Activated CD4-positive, alpha-beta T cell treated with anti-CD3 and anti-CD28 coated beads, Interleukin-2, amount 50 U/mL, for 24 hours (primary cell): ENCODE data around the gene MAP3K20.
"Not testable (repeated sequence)": the region's sequence is repeated elsewhere in the genome, so short reads cannot be mapped to it uniquely, and the experiment has no call there.

Source experiments
- DNase-seq, 2 donors: peaks; one replicate each; pipeline ENCODE4 v3.0.0-alpha.2; 2020; ENCODE audit warnings: low read depth in 1 of 2, low spot score in 1 of 2

MAP3K20 gene

GRCh38 chr2:173264151-173264550 is 188.5 kb downstream of the MAP3K20 start:
- no peak for DNase-seq

DNA sequence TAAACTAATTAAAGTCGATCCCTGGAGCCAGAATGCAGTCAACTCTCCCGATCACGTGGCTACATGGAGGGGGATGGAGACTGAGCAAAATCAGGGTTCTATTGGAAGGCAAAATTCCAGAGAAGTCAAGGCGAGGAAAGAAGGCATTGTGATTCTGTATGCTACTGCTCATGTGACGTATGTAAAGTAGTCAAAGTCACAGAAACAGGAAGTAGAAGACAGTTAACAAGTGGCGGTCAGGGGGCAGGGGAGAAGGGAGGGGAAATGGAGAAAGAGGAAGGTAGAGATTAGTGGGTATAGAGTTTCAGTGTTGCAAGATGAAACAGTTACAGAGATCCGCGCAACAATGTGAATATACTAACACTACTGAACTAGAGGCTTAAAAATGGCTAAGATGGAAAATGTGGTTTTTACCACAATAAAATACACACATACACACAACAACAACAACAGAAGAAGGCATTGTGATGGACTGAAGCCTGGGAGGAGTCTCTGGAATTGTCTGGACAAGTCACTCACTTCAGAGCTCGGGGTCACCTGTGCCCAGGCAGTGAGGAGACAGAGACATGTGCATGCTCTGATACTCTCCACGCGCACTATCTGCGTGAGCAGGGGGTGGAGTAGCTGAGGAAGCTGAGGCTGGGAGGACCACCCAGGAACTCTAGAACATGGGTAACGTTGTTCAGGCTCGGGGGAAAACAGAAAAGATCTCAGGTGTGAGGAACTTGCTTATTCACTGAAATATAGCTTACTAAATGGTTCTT is 189.1 kb downstream of the MAP3K20 start:
- no peak for DNase-seq

DNA sequence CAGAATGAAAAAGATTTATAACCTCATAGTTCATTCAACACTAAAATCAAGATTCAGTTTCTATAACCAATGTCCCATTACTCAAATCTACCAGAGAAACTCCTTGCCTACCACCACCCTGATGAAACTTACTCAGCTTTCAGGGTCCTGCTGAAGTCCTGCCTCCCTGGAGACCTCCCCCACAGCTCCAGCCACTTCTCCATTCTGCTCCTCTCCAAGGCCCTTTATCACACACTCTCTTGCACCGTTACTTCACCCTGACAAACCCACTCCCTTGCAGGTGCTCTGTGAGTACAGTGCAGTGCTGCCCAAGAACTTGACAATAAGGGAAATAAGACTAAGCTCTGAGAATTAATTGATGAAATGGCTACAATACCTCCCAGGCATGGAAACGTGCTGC is 195.5 kb downstream of the MAP3K20 start:
- DNase-seq, result no peak

DNA sequence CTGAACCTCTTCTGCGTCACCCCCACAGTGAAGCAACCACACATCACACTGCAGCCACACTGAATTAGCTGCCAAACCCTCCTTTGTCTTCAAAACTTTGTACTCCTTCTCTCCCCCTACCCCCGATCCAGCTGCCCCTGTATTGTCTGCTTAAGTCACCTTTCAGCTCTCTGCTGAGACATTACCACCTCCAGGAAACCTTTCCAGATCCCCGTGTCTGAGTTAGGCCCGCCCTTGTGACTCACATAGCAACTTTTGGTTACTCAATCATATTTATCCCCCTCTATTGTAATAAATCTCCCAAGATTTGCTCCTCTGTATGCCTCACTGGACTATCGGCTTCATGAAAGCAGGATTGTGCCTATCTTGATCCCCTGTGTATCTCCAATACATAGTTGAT is 196.2 kb downstream of the MAP3K20 start:
- no peak for DNase-seq

DNA sequence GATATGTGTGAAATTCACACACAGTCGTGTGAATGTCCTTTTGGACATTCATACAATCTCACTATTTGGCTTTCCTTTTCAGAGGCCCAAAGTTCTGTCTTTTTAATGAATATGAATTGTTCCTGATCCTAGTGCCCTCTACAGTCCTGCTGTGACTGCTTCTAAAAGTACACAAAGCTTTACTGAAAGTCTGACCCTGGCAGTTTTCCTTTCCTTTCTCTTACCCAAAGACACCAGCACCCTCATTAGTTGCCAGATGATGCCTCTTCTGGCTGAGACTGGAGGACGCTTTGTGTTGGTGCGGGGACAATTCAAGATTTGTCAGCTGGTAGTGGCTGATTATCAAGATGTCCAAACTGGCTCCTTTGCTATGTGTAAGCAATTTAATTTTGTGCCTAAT is 197.2 kb downstream of the MAP3K20 start:
- DNase-seq, result no peak

DNA sequence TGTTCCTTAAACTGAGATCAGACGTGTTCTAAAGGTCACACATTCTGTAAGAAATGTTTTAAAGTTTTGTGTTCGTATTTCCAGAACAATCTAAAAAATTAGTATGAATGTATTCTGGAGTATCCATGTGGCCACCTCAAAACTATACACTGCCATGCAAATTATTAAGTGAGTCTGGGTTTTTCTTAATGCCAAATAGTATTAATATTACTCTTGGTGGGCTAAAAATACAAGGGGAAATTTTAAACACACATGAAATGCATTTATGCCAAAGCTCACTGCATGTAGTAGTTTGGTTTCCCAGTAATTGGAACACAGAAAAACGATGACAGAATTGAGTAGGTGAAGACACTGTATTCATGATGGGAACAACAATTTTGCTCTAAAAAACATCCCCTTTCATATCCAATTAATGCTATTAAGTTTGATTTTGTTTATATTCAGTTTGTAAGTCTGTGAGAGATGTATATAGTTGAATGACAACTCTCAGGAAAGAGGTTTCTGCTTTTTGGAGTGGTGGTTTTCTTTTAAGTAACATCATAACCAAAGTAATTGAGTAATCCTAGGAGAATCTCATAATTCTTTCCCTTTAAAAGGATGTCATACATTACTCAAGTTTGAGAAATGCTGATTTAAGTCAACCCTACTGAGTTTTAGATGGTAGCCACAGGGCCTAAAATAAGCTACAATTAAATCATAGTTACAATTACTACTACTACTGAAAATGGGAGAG is 203.3 kb downstream of the MAP3K20 start:
- DNase-seq, result no peak

DNA sequence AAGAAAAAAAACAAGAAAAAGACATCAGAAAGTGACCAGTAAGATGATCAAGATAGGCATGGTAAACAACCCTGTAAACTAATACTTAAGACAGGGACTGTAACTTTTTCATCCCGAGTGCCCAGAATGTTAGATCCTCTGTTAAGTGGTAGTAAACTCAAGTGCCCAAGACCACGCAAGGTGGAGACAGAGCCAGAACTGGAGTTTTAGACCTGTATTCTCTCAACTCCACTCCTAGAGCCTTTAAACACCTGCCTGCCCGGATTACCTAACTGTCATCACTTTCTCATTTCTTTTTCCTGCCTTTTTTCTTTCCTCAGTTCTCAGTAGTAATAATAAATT is 203.9 kb downstream of the MAP3K20 start:
- DNase-seq, result no peak

DNA sequence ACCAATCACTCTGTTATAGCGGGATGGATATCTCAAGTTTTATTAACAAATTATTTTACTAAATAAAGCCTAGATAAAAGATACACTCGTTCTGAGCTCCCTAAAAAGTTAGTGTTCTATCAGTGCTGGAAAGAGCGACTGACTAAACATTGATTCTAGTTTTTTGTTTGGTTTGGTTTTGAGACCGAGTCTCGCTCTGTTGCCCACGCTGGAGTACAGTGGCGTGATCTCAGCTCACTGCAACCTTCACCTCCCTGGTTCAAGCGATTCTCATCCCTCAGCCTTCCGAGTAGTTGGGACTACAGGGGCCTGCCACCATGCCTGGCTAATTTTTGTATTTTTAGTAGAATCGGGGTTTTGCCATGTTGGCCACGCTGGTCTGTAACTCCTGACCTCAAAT is 205.2 kb downstream of the MAP3K20 start:
- DNase-seq, result no peak

DNA sequence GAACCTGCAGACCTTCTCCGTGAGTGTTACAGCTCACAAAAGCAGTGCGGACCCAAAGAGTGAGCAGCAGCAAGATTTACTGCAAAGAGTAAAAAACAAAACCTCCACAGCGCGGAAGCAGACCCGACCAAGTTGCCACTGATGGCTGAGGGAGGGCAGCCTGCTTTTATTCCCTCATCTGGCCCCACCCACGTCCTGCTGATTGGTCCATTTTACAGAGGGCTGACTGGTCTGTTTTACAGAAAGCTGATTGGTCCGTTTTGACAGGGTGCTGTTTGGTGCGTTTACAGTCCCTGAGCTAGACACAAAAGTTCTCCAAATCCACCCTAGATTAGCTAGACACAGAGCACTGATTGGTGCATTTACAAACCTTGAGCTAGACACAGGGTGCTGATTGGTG is 206.3 kb downstream of the MAP3K20 start:
- not testable (repeated sequence) for DNase-seq

- no peak for DNase-seq
Observed at GRCh38 chr2:173282795-173283545, 207.3 kb downstream of the MAP3K20 start.

GRCh38 chr2:173286153-173286809 is 210.6 kb downstream of the MAP3K20 start:
- DNase-seq, result no peak

- DNase-seq, result no peak
Observed at GRCh38 chr2:173287594-173287993, 211.9 kb downstream of the MAP3K20 start.

DNA sequence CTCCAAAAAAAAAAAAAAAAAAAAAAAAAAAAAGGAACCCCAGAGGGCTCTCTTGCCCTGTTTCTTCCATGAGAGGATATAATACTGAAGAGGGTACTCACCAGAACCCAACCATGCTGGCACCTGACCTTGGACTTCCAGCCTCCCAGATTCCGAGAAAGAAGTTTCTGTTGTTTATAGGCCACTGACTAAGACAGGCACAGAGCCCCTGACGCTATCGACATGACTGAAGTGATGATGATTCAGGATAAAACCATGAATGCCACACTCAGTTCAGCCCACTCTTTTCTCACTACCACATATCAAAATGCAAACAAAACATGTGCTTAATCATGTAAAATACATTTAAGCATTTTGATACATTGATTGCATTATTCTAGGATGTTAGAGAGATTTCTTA is 212.9 kb downstream of the MAP3K20 start:
- DNase-seq, result no peak

GRCh38 chr2:173290046-173290445 is 214.4 kb downstream of the MAP3K20 start:
- no peak for DNase-seq

- no peak for DNase-seq
Observed at GRCh38 chr2:173290518-173290917, 214.9 kb downstream of the MAP3K20 start.

DNA sequence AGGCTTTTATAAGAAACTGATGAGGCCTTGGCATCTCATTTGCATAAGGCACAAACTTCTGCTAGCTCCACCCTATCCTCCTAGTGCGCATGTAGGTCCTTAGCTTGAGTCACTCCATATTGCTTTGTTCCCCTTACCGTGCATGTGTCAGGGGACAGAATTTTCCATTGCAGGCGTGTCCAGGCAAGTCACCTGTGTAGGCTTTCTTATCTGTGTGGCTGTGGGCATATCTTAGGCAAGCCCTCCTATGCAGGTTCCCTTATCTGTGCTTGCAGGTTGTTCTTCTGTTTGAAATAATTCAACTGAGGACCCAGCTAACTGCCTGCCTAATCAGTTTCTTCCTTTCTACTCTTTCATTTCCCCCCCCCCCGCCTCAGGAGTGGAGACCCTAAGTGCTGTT is 215.8 kb downstream of the MAP3K20 start:
- DNase-seq, result no peak

- no peak for DNase-seq
Observed at GRCh38 chr2:173296235-173296634, 220.6 kb downstream of the MAP3K20 start.

DNA sequence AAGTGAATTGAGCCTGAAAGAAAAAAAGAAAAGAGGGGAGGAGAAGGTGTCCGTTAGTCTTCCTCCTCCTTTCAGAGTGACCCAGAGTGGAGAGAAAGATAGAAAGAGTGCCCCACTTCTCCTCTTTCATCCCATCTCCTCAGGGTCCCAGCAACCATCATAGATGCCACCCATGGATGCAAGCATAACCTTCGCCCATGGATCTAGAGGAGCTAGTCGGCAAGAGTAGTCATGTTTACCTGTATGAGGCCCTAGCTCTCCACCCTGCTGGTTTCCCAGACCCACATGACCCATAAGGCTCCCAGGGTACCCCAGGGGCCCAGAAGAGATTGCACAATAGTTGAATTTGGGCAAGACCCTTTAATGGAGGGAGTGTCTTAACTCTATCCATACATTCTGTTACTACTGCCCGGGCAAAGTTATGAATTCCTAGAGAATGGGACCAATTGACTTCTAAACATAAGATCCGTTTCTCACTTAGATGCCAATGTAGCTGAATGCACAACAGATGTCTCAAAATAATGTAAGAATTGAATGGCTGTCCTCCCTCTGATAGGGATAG is 223.0 kb downstream of the MAP3K20 start:
- no peak for DNase-seq

DNA sequence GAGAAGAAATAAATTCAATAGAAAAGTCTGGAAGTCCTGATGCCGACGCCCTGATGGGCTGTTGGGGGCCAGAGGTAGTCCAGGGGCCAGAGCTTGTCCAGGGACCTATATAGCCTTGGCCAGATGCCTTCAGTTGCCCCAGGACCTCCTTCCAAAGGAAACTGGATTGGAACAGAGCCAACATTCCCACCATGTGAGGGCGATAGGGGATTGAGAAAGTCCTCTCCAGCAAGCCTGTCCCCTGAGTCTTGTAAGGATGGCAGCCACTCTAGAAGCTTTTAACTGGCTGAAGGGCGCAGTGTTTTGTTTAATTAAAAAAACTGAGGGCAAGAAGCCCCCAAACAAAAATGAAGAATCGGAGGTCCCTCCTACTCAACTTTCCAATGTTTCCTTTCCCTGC is 224.1 kb downstream of the MAP3K20 start:
- no peak for DNase-seq

- DNase-seq, result no peak
Observed at GRCh38 chr2:173300458-173300857, 224.8 kb downstream of the MAP3K20 start.

DNA sequence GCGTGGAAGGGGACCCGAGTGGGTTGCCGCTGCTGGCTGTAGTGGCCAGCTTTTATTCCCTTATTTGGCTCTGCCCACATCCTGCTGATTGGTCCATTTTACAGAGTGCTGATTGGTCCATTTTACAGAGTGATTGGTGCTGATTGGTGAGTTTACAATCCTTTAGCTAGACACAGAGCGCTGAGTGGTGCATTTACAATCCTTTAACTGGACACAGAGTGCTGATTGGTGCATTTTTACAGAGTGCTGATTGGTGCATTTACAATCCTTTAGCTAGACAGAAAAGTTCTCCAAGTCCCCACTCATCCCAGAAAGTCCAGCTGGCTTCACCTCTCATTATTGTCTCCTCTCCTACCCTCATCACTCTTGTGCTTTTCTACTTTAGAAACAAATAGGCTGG is 225.9 kb downstream of the MAP3K20 start:
- not testable (repeated sequence) for DNase-seq
